Psoas muscle (tissue), 8 donors: ENCODE measurements around the gene KCNG4. TPM values are rescaled to one million over a fixed set of nuclear protein-coding genes. Genes with fewer than 3 reads are reported as not detected.

Experiments
- ATAC-seq, 4 donors: fragments of 200-7000 bp; cut with Tn5 transposase; one replicate each; pipeline ENCODE4 v1.9.1; 2020; ENCODE audit warnings: moderate library complexity in 3 of 4, mild to moderate bottlenecking in 2 of 4
- DNase-seq, 2 donors: peaks; one replicate each; pipeline ENCODE4 v3.0.0-alpha.2; 2020
- H3K27ac ChIP-seq: fragments of 200-600 bp; one replicate; pipeline ENCODE4 v1.8.0; 2022
- H3K27me3 ChIP-seq, 3 donors: fragments of 200-600 bp in 1 of 3; one replicate each; pipeline versions ENCODE4 v1.6.1 to v1.8.0; 2013 to 2022; ENCODE audit warnings: low read length in 2 of 3, mild to moderate bottlenecking in 2 of 3, moderate library complexity in 1 of 3; ENCODE audit not compliant: insufficient read depth in 3 of 3
- H3K36me3 ChIP-seq, 2 donors: fragments of 200-600 bp in 1 of 2; one replicate each; pipeline versions ENCODE4 v1.6.1 to v1.8.0; 2013 to 2022; ENCODE audit warnings: low read depth in 1 of 2, mild to moderate bottlenecking in 1 of 2, moderate library complexity in 1 of 2; ENCODE audit not compliant: insufficient read depth in 1 of 2
- H3K4me1 ChIP-seq: fragments of 200-600 bp; one replicate; pipeline ENCODE4 v1.8.0; 2022
- H3K4me3 ChIP-seq: fragments of 200-600 bp; one replicate; pipeline ENCODE4 v1.8.0; 2022; ENCODE audit warnings: mild to moderate bottlenecking
- H3K9me3 ChIP-seq: fragments of 200-600 bp; one replicate; pipeline ENCODE4 v1.8.0; 2022
- WGBS, 3 donors: extraction: QIAGEN DNeasy Blood & Tissue Kit; methylation state at CpG; one replicate each; pipeline versions ENCODE4 v1.1.6 to v1.1.7; 2013; 5-methylcytosine and 5-hydroxymethylcytosine counted together
- intact Hi-C, 2 donors: fragments of 100-400 bp; cut with DNase I; formaldehyde crosslinking; loops; one replicate each; pipeline versions ENCODE4 v1.11.0 to v1.14.2; 2022
- polyA plus RNA-seq, 3 donors: library from polyadenylated mRNA; stranded (reverse); fragments of 200-250 nt; gene quantifications; one replicate each; pipeline ENCODE4 v1.2.3, GENCODE V29; 2013
- total RNA-seq, 4 donors: library from RNA; stranded (reverse); fragmentation: NEBNext Ultra II Directional in 2 of 4; extraction: Animal tissue kit (Norgen Biotek cat#: 25700) in 2 of 4; gene quantifications; one replicate each; pipeline versions ENCODE4 v1.2.1 to v1.2.4, GENCODE V29; 2021 to 2023
- TF ChIP-seq, protein P1 (sequence below): fragments of 200-600 bp; IDR thresholded peaks from one replicate; pipeline ENCODE4 v1.8.0; 2022; ENCODE audit warnings: antibody characterized with exemption
- donor health status: healthy with polysubstance abuse.
- donor health status: DM: no; HTN: no; CAD: no; lungs with moderate emphysema.
- donor health status: Bipolar disorder and iron deficiency.
- donor health status: healthy.
- donor health status: DM: yes; HTN: yes; CAD: no.
- donor health status: DM: no; HTN: no; CAD: no.
- donor health status: DM: no; HTN: no; CAD: no.
- donor health status: DM: yes; HTN: yes; CAD: no.

The KCNG4 gene
- total and polyA plus RNA-seq, 7 donors = 0.04 to 0.10 TPM; not detected in 5

DNA sequence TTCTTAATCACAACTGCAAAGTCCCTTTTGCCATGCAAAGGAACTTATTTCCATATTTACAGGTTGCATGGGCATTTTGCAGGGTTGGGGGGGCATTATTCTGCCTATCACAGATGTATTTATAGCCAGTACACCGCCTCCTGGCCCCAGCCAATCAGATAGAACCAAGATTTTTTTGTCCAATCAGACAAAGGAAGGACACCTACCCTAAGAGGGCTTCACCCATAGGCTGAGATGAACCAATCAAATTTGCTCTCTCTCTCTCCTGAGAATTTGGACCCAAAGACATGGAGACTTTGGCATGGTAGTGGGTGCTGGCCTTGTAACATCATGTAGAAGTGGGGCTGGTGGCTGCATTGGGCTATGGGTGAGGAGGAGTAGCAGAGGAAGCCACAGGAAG is 3.9 kb upstream of the KCNG4 start:
- Histone ChIP-seq H3K27ac (no peak overlapping the region), H3K4me1 (no peaks in the 10 kb centered on the region), H3K9me3 (no peaks in the 10 kb centered on the region), H3K4me3 (no peak overlapping the region), H3K36me3 (no peaks in the 10 kb centered on the region), H3K27me3 (peaks cover 0 to 11% (median 10%) of the 10 kb centered on the region in 3 donors)
- intact Hi-C loops = no loop called here
- TF ChIP-seq, protein P1, sequence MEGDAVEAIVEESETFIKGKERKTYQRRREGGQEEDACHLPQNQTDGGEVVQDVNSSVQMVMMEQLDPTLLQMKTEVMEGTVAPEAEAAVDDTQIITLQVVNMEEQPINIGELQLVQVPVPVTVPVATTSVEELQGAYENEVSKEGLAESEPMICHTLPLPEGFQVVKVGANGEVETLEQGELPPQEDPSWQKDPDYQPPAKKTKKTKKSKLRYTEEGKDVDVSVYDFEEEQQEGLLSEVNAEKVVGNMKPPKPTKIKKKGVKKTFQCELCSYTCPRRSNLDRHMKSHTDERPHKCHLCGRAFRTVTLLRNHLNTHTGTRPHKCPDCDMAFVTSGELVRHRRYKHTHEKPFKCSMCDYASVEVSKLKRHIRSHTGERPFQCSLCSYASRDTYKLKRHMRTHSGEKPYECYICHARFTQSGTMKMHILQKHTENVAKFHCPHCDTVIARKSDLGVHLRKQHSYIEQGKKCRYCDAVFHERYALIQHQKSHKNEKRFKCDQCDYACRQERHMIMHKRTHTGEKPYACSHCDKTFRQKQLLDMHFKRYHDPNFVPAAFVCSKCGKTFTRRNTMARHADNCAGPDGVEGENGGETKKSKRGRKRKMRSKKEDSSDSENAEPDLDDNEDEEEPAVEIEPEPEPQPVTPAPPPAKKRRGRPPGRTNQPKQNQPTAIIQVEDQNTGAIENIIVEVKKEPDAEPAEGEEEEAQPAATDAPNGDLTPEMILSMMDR = no peak
- DNase-seq (no peak), ATAC-seq (no peak)
- 86 to 92% (median 90%) methylated on average over 1 of the region's 1 CpG for WGBS, 3 donors

DNA sequence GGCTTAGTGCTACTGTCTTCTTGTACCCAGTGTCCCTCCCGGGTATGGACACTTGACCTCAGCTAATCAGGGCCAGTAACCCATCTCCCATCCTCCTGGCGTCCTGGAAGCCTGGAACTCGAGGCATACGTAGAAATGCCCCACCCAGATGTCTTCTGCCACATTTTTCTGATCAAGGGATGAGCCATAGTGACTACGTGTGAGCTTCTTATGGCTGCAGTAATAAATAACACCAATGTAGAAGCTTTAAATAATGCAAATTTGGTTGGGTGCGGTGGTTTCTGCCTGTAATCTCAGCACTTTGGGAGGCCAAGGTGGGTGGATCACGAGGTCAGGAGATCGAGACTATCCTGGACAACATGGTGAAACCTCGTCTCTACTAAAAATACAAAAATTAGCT is 3.0 kb upstream of the KCNG4 start:
- Histone ChIP-seq H3K9me3 (no peaks in the 10 kb centered on the region), H3K27me3 (peaks cover 0 to 18% (median 11%) of the 10 kb centered on the region in 3 donors), H3K27ac (no peak overlapping the region), H3K4me3 (no peak overlapping the region), H3K36me3 (no peaks in the 10 kb centered on the region), H3K4me1 (no peaks in the 10 kb centered on the region)
- intact Hi-C loops = no loop called here
- ATAC-seq (no peak), DNase-seq (no peak)
- WGBS, 3 donors = 85% methylated on average over 9 of the region's 9 CpGs
- TF ChIP-seq, protein P1 = no peak

DNA sequence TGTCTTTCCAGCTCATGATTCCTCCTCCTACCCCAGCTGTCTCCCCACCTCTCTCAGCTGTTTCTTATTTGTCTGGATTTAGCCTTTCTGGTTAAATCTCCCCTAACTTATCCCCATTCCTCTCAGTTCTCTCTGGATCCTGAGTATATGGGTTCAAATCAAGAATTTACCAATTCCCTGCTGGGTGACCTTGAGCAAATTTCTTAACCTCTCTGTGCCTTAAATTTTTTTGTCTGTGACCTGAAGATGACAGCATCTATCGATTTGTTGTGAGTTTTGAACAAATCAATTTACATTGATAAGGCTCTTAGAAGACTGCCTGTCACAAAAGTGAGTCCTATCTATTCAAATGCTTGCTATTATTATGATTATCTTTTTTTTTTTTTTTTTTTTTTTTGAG is 2.0 kb upstream of the KCNG4 start:
- ATAC-seq = no peak
- H3K27me3 ChIP-seq = peaks cover 0 to 19% (median 11%) of the 10 kb centered on the region in 3 donors

DNA sequence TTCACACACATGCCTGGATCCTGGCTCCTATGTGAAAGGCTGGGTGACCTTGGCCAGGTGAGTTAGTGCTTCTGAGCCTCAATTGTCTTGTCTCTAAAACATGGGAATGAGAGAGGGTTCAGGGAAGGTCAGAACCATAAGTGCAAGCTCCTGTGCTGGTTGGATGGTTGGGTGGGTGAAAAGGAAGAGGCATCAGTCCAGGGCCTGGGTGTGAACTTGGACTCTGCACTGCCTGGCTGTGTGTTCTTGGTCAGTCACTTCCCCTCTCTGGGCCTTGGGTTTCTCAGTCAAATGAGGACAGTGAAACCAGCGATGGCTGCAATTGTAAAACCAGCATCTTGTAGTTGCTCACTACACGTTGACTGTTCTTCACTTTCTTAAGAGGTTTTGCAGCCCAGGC is 643 bp upstream of the KCNG4 start:
- no peak for DNase-seq
- H3K27me3 ChIP-seq = peaks cover 0 to 19% (median 11%) of the 10 kb centered on the region in 3 donors
- WGBS, 3 donors = 77 to 88% (median 87%) methylated on average over 2 of the region's 2 CpGs

More for the DNA sequence above, 2.0 kb upstream of the KCNG4 start:
- DNase-seq = no peak
- Histone ChIP-seq H3K36me3 (no peaks in the 10 kb centered on the region), H3K4me3 (no peak overlapping the region), H3K27ac (no peak overlapping the region), H3K4me1 (no peaks in the 10 kb centered on the region), H3K9me3 (no peaks in the 10 kb centered on the region)
- intact Hi-C loops = no loop called here
- 78 to 90% (median 80%) methylated on average over 1 of the region's 1 CpG for WGBS, 3 donors
- TF ChIP-seq, protein P1 = no peak

More for the DNA sequence above, 643 bp upstream of the KCNG4 start:
- Histone ChIP-seq H3K27ac (no peak overlapping the region), H3K4me3 (no peak overlapping the region), H3K36me3 (no peaks in the 10 kb centered on the region), H3K4me1 (no peaks in the 10 kb centered on the region), H3K9me3 (no peaks in the 10 kb centered on the region)
- TF ChIP-seq, protein P1 = no peak
- intact Hi-C loops = no loop called here
- ATAC-seq = no peak
